K562 (cell line): ENCODE measurements around the gene ITGAD. TPM values are rescaled to one million over a fixed set of nuclear protein-coding genes. Genes with fewer than 3 reads are reported as not detected.

Experiments
- ATAC-seq: fragments of 200-7000 bp; cut with Tn5 transposase; 3 replicates; pipeline ENCODE4 v1.9.1; 2020; ENCODE audit warnings: moderate library complexity
- BruUV-seq: library from RNA; stranded (reverse); fragments of 400-500 nt; replicated peaks from 2 replicates; lab custom pipeline; 2021; lab: Mats Ljungman, UMichigan
- CTCF ChIA-PET: fragments of 300-600 bp; formaldehyde crosslinking; extraction: SDS; loops from one replicate; lab custom pipeline; 2021; ENCODE audit warnings: low intra/inter-chr PET ratio; lab: Yijun Ruan, JAX
- POLR2A ChIA-PET: fragments of 300-600, 350-650 bp; sonication (Branson Sonifier 250); formaldehyde crosslinking; extraction: SDS; loops from one replicate; lab custom pipeline; 2021; ENCODE audit warnings: antibody characterized with exemption, inconsistent platforms; lab: Yijun Ruan, JAX
- DNase-seq, 4 experiments: peaks; one replicate each; pipeline versions ENCODE4 v3.0.0 to v3.0.0-alpha.2; 2011 to 2018; ENCODE audit warnings: low spot score in 3 of 4, mixed read lengths in 3 of 4; ENCODE audit errors: extremely low read depth in 1 of 4
- FAIRE-seq: peaks from 2 replicates; lab custom pipeline; 2011; peaks lifted over from hg19 to GRCh38; lab: Jason Lieb, UNC
- H2AFZ ChIP-seq: 2 replicates; pipeline ENCODE4 v1.6.0; 2011; ENCODE audit warnings: low read depth, low read length, control low read depth, inconsistent platforms
- H3K27ac ChIP-seq: fragments of 200-600 bp; 3 replicates; pipeline ENCODE4 v1.8.0; 2011; ENCODE audit warnings: low read depth, mild to moderate bottlenecking, control low read depth, inconsistent platforms, low read length, moderate library complexity, mixed read lengths; ENCODE audit errors: extremely low read depth
- H3K27me3 ChIP-seq, 2 experiments: fragments of 300-600 bp in 1 of 2; 2 replicates in 1 of 2; 3 replicates in 1 of 2; pipeline versions ENCODE4 v1.6.0 to v1.8.0; 2011; ENCODE audit warnings: inconsistent platforms in 2 of 2, low read length in 2 of 2, mild to moderate bottlenecking in 1 of 2, mixed read lengths in 1 of 2, moderate library complexity in 1 of 2; ENCODE audit not compliant: control insufficient read depth in 2 of 2, insufficient read depth in 2 of 2
- H3K36me3 ChIP-seq: fragments of 300-600 bp; 3 replicates; pipeline ENCODE4 v1.8.0; 2011; ENCODE audit warnings: mild to moderate bottlenecking, low read length, inconsistent platforms; ENCODE audit not compliant: control insufficient read depth, insufficient read depth
- H3K4me1 ChIP-seq, 2 experiments: fragments of 200-600 bp in 1 of 2; replicated peaks in 1 of 2; 2 replicates in 1 of 2; 3 replicates in 1 of 2; pipeline versions ENCODE4 v1.5.1 to v1.8.0; 2011; ENCODE audit warnings: inconsistent platforms in 2 of 2, low read length in 2 of 2, mild to moderate bottlenecking in 1 of 2, mixed read lengths in 1 of 2, moderate library complexity in 1 of 2; ENCODE audit not compliant: control insufficient read depth in 2 of 2, insufficient read depth in 2 of 2
- H3K4me2 ChIP-seq: 2 replicates; pipeline ENCODE4 v1.6.1; 2011; ENCODE audit warnings: low read length, control low read depth, inconsistent platforms, mixed read lengths; ENCODE audit not compliant: insufficient read depth
- H3K4me3 ChIP-seq: fragments of 200-600 bp; sonication (generic), shearing (Covaris generic); 2 replicates; pipeline ENCODE4 v1.5.1; 2016; ENCODE audit warnings: control low read depth, inconsistent platforms
- H3K79me2 ChIP-seq: fragments of 200-600 bp; 3 replicates; pipeline ENCODE4 v1.8.0; 2011; ENCODE audit warnings: low read length, inconsistent platforms; ENCODE audit not compliant: control insufficient read depth, insufficient read depth
- H3K9ac ChIP-seq, 2 experiments: 2 replicates each; pipeline versions ENCODE4 v1.6.0 to v1.6.1; 2011; ENCODE audit warnings: low read depth in 2 of 2, low read length in 2 of 2, control low read depth in 1 of 2, inconsistent platforms in 1 of 2, mild to moderate bottlenecking in 1 of 2, mixed read lengths in 1 of 2; ENCODE audit not compliant: insufficient read depth in 1 of 2
- H3K9me1 ChIP-seq: one replicate; pipeline ENCODE4 v1.6.0; 2011; ENCODE audit warnings: inconsistent platforms, mild to moderate bottlenecking, low read length, moderate library complexity; ENCODE audit not compliant: control insufficient read depth, insufficient read depth
- H3K9me3 ChIP-seq: replicated peaks from 2 replicates; pipeline ENCODE4 v1.5.1; 2011; ENCODE audit warnings: low read depth, low read length, inconsistent platforms; ENCODE audit not compliant: control insufficient read depth, insufficient read depth
- H4K20me1 ChIP-seq: replicated peaks from 2 replicates; pipeline ENCODE4 v1.6.1; 2011; ENCODE audit warnings: low read length, inconsistent platforms, mixed read lengths; ENCODE audit not compliant: control insufficient read depth, insufficient read depth
- C11orf30 ChIP-seq: fragments of 450-650 bp; IDR thresholded peaks from 2 replicates; pipeline ENCODE4 v1.6.1; 2016; ENCODE audit warnings: low read depth, mild to moderate bottlenecking
- CHD1 ChIP-seq: fragments of 200-600 bp; sonication (generic); IDR thresholded peaks from one replicate; pipeline ENCODE4 v1.6.1; 2012; ENCODE audit warnings: mild to moderate bottlenecking, moderate library complexity, low read length, inconsistent platforms
- HDAC1 ChIP-seq, 2 experiments: fragments of 450-650 bp; IDR thresholded peaks; 2 replicates each; pipeline ENCODE4 v1.6.1; 2016 to 2017; ENCODE audit warnings: inconsistent platforms in 1 of 2, mild to moderate bottlenecking in 1 of 2, moderate library complexity in 1 of 2
- L3MBTL2 ChIP-seq: fragments of 450-650 bp; IDR thresholded peaks from 2 replicates; pipeline ENCODE4 v1.6.1; 2016; ENCODE audit warnings: mild to moderate bottlenecking, moderate library complexity
- MAFG ChIP-seq: fragments of 450-650 bp; conservative IDR thresholded peaks from 2 replicates; pipeline ENCODE4 v1.6.1; 2016; ENCODE audit warnings: missing genetic modification characterization, missing compliant biosample characterization
- NRF1 ChIP-seq, 2 experiments: fragments of 450-650 bp; IDR thresholded peaks in 1 of 2; conservative IDR thresholded peaks in 1 of 2; 2 replicates each; pipeline ENCODE4 v1.6.1; 2014; ENCODE audit warnings: mild to moderate bottlenecking in 2 of 2
- PHB ChIP-seq: fragments of 250-450 bp; sonication (Bioruptor Pico); IDR thresholded peaks from 2 replicates; pipeline ENCODE4 v1.5.0; 2021
- RCOR1 ChIP-seq, 2 experiments: IDR thresholded peaks; 2 replicates each; pipeline ENCODE4 v1.6.1; 2012; ENCODE audit warnings: low read depth in 2 of 2, low read length in 2 of 2, borderline replicate concordance in 1 of 2, improper control_type of control experiment in 1 of 2
- SMAD4 ChIP-seq: fragments of 250-450 bp; sonication (Bioruptor Pico); conservative IDR thresholded peaks from 2 replicates; pipeline ENCODE4 v1.8.0; 2021; ENCODE audit warnings: inconsistent platforms, mild to moderate bottlenecking, moderate library complexity
- SUPT5H ChIP-seq: fragments of 450-650 bp; IDR thresholded peaks from 2 replicates; pipeline ENCODE4 v1.6.1; 2016
- THRAP3 ChIP-seq: fragments of 450-650 bp; IDR thresholded peaks from 2 replicates; pipeline ENCODE4 v1.6.1; 2016; ENCODE audit warnings: mild to moderate bottlenecking, inconsistent platforms, borderline replicate concordance
- ZNF143 ChIP-seq: sonication (generic); formaldehyde crosslinking; IDR thresholded peaks from 2 replicates; pipeline ENCODE4 v1.9.0; 2022; ENCODE audit warnings: mild to moderate bottlenecking, missing genetic modification reagents
- ZNF316 ChIP-seq: fragments of 450-650 bp; IDR thresholded peaks from 2 replicates; pipeline ENCODE4 v1.6.1; 2016
- WGBS: fragments of 100-300 bp; shearing (Covaris generic); methylation state at CpG from one replicate; pipeline ENCODE4 v1.1.6; 2016; ENCODE audit warnings: low coverage, mixed read lengths; ENCODE audit not compliant: insufficient coverage; ENCODE audit errors: missing lambda C conversion rate; 5-methylcytosine and 5-hydroxymethylcytosine counted together
- in situ Hi-C: fragments of 300-500 bp; cut with MboI; formaldehyde crosslinking; loops from 4 replicates; pipeline ENCODE4 v1.15.0; 2018; ENCODE audit warnings: inconsistent platforms, mixed read lengths
- intact Hi-C: fragments of 100-400 bp; cut with micrococcal nuclease; formaldehyde crosslinking; loops from 2 replicates; pipeline ENCODE4 v1.14.2; 2022
- polyA plus RNA-seq, 8 experiments: library from polyadenylated mRNA; depleted of rRNA in 4 of 8; stranded (reverse) in 5 of 8; unstranded in 3 of 8; fragments of >200 nt; fragmentation: Nextera tagmentation in 2 of 8; fragmentation: Illumina TruSeq in 1 of 8; extraction: Ambion mirVana in 2 of 8; extraction: Trizol in 1 of 8; gene quantifications; 2 replicates each; pipeline versions ENCODE4 v1.2.1 to v1.2.3, GENCODE V29; 2011 to 2014; ENCODE audit warnings: inconsistent platforms in 1 of 8, missing spikeins in 1 of 8
- total RNA-seq, 7 experiments: library from RNA; depleted of rRNA in 6 of 7; stranded (reverse); fragments of >200 nt in 6 of 7; fragmentation: Illumina TruSeq in 2 of 7; extraction: Trizol in 2 of 7; gene quantifications; 2 replicates each; pipeline versions ENCODE4 v1.2.1 to v1.2.3, GENCODE V29; 2011 to 2021; ENCODE audit warnings: low replicate concordance in 1 of 7
- TF ChIP-seq, protein P1 (sequence below): IDR thresholded peaks from 2 replicates; pipeline ENCODE4 v1.6.1; 2016; ENCODE audit warnings: missing genetic modification characterization, missing compliant biosample characterization

Gene ITGAD
- total and polyA plus RNA-seq, 9 of the 15 experiments (the other 6 are each of a cell fraction or from before 2014, with no cell fraction given), result not detected

DNA sequence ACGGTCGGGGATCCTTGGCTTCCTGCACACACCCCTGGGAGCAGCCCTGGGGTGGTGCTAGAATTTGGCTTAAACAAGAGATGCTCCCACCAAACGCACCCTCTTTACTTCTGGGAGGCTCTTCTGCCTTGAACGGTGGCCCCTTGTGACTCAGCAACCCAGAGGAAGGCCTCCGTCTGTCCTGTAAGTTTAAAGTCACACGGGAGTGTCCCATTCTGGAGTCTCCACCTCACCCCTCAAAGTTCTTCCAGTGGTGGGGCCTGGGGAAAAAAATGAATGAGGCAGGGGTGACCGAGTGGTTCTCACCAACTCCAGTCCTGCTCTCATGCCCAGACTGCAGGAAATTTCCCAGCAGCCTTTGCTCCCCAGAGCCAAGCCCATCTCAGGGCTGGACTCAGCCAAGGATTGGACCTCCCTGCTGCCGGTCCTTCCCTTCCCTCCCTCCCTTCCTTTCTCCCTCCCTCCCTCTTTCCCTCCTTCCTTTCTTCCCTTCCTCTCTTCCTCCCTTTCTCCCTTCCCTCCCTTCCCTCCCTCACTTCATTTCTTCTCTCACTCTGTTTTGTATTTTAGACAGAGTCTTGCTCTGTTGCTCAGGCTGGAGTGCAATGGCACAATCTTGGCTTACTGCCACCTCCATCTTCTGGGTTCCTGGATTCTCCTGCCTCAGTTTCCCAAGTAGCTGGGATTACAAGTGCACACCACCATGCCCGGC is 11.4 kb downstream of the ITGAD start:
- H3K4me3 ChIP-seq, result peak overlapping the region; percentile 48
- peak; percentile 38; the same call in 1 of the 2 replicates for TF ChIP-seq MAFG
- TF ChIP-seq CHD1, result no peak
- no peak for TF ChIP-seq PHB (CRISPR knock-in tag)
- TF ChIP-seq ZNF316, result peak; percentile 52
- TF ChIP-seq NRF1 (conservative IDR thresholded peaks at IDR 0.05 in 1 of 2, IDR thresholded peaks at IDR 0.05 in 1 of 2), result peak; percentile 13 to 17; a peak in 1 of 4 replicates
- TF ChIP-seq SMAD4, result peak; percentile 40; the same call in 1 of the 2 replicates
- TF ChIP-seq SUPT5H, result peak; percentile 31; the same call in 1 of the 2 replicates
- peak; percentile 66 for TF ChIP-seq ZNF143 (CRISPR knock-in tag)
- TF ChIP-seq RCOR1 (IDR thresholded peaks at IDR 0.05; ENCODE audit: borderline replicate concordance in 1 of 2, low read depth in 2 of 2, low read length in 2 of 2), result 0 out of 4 replicates have a peak, but pooled peaks of 1 of the 2 experiments have one; percentile 20
- TF ChIP-seq L3MBTL2, result peak; percentile 48; the same call in 1 of the 2 replicates
- TF ChIP-seq, protein P1, sequence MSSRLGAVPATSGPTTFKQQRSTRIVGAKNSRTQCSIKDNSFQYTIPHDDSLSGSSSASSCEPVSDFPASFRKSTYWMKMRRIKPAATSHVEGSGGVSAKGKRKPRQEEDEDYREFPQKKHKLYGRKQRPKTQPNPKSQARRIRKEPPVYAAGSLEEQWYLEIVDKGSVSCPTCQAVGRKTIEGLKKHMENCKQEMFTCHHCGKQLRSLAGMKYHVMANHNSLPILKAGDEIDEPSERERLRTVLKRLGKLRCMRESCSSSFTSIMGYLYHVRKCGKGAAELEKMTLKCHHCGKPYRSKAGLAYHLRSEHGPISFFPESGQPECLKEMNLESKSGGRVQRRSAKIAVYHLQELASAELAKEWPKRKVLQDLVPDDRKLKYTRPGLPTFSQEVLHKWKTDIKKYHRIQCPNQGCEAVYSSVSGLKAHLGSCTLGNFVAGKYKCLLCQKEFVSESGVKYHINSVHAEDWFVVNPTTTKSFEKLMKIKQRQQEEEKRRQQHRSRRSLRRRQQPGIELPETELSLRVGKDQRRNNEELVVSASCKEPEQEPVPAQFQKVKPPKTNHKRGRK, result peak; percentile 87
- TF ChIP-seq HDAC1 (IDR thresholded peaks at IDR 0.05), result peak in 1 of 2 experiments; percentile 71; a peak in 2 of 4 replicates
- peak; percentile 59; the same call in 1 of the 2 replicates for TF ChIP-seq THRAP3
- peak; percentile 69 for TF ChIP-seq C11orf30

More for the DNA sequence above, 11.4 kb downstream of the ITGAD start:
- Histone ChIP-seq H3K27me3 (peaks cover 5 to 22% of the 10 kb centered on the region in 2 experiments; a peak in 4 of 5 replicates), H3K4me2 (peak overlapping the region; percentile 89), H3K9ac (peak overlapping the region; percentile 66 to 89), H4K20me1 (no peaks in the 10 kb centered on the region), H3K4me1 (peaks cover 3 to 10% of the 10 kb centered on the region in 2 experiments; a peak in 2 of 5 replicates), H3K36me3 (no peaks in the 10 kb centered on the region), H3K79me2 (peaks cover 4% of the 10 kb centered on the region; the same call in 2 of the 3 replicates), H3K9me1 (no peaks in the 10 kb centered on the region), H3K9me3 (no peaks in the 10 kb centered on the region), H2AFZ (peak overlapping the region; percentile 93), H3K27ac (peak overlapping the region; percentile 50; the same call in 2 of the 3 replicates)
- WGBS, result 15% methylated on average over 9 of the region's 9 CpGs
- BruUV-seq, result no TSS peak
- DNase-seq (peak; percentile 74 to 80 (median 78)), ATAC-seq (peak; percentile 92), FAIRE-seq (peak; percentile 87)
- POLR2A ChIA-PET, result no interaction called here
- CTCF ChIA-PET, result no interaction called here
- in situ Hi-C loops, result no loop called here
- intact Hi-C loops, result loop anchor here (5.0 kb wide), 1 partner anchor 48 kb away; no protein-coding TSS in a partner anchor
